Stimulated activated naive CD8-positive, alpha-beta T cell treated with anti-CD3 and anti-CD28 coated beads, Interleukin-15, Interleukin-2, amounts not matched to agents 100 U/mL and 50 U/mL, for 24 hours (primary cell): ENCODE measurements around the gene ING4.

Experiments used
- ATAC-seq: fragments of 150-1000 bp; cut with Tn5 transposase; one replicate; pipeline ENCODE4 v1.10.0; 2021
- DNase-seq: peaks from one replicate; pipeline ENCODE4 v3.0.0; 2021

Gene ING4

DNA sequence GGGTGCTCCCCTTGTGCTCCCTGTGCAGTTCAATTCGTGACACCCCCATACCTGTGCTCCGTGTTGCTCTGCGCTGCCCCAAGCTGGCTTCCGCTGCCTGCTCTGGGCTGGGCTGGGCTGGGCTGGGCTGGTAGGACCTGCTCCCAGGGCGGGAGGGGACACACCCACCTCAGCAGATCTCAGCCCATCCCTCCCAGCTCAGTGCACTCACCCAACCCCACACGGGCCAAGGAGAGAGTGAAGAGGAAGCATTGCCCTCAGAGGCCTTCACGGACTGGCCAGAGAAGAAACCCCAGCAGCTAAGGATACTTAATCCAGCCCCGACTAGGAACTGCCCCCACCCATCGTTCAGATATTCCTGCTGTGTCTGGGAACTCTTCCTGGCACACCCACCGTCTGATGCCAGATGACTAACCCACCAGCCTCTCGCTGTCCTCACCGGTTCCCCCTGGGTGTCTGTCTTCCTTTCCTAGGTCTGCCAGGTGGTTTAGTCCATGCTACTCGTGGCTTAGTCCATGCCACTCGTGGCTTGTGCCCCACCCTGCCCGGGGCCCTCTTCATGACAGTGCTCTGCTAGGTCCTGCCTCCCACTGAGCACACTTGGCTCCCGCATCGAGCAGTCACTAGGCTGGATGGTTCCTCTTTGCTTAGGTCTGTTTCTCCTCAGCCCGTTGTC, 26.9 kb downstream of the ING4 start, which contains the start of gene LPAR5:
Gene LPAR5 (minus strand): TSS at position 104 of the 676 bp plus-strand sequence. CDS start 14,711 bp downstream, outside the sequence.
- peak; percentile 65 for ATAC-seq
- DNase-seq: peak; percentile 62

DNA sequence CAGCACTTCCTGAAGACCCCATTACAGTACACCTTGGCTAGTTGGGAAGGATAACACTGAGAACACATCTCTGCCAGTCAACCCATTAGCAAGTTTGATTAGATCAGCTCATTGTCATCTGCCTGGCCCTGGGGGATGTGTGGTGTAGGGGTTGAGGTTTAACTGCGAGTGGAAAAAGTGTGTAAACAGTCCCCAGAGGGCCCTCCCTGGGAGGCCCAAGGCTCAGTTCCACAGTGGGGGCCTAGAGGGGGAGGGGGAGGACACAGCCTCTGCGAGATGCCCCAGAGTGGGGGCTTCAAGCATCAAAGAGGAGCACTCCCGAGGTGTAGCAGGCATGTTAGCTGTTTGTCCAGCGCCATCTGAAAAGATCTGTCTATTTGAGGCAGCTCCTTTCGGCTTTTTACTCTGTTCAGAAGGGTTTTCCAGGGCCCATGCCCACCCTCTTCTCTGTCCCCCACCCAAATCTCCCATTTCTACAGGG, 27.5 kb downstream of the ING4 start:
- ATAC-seq: peak; percentile 91
- DNase-seq: peak; percentile 78

DNA sequence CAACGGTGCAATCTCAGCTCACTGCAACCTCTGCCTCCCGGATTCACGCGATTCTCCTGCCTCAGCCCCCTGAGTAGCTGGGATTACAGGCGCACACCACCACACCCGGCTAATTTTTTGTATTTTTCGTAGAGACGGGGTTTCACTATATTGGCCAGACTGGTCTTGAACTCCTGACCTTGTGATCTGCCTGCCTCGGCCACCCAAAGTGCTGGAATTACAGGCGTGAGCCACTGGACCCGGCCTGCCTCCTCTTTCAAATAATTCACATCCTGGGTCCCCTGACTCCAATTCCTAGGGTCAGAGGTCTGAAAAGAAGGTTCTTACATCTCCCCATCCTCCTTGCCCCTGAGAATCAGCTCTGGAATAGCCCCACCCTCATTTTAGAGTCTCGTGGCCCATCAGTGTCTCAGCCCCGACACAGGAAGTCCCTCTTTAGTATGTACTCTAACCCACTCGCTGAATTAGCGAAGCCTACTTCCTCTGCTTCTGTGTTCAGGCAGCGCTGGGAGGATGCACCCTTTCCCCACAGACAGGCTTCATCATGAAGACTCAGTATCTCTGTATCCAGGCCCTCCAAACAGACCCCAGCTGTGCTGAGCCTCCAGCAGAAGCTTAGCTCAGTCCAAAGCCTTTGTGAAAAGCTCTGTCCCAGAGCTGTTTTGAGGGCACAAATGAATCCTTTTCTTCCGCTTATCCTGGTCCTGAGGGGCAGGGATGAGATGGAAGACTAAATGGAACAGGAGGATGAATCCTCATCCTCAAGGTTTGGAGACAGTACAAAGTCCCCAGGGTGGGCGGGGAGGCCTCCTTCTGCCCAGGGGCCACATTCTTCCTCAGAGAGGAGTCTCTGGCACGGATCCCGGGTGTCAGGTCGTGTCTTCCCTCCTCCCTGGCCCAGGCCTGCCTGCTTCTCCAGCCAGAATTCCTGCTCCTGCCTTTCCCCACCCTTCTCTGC, 30.6 kb downstream of the ING4 start:
- peak; percentile 60 for DNase-seq
- peak; percentile 33 for ATAC-seq

DNA sequence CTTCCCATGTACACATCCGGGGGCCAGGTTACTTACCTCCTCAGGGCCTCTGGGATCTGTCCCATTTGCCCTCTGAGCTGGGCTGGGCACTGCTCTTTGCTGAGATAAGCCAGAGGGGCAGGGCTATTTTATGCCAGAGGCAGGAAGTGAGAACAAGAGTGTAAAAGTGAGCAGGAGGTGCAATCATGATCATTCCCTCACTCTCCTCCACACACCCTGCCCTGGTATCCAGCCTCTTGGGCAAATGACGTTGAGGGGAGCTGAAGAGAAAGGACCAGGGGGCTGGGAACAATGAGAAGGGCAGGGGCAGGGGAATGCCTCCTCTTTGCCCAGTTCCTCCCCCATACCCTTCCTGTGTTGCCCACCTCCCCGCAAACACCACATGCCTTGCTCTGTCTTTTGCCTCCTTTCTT, 31.4 kb downstream of the ING4 start:
- ATAC-seq: peak; percentile 8

DNA sequence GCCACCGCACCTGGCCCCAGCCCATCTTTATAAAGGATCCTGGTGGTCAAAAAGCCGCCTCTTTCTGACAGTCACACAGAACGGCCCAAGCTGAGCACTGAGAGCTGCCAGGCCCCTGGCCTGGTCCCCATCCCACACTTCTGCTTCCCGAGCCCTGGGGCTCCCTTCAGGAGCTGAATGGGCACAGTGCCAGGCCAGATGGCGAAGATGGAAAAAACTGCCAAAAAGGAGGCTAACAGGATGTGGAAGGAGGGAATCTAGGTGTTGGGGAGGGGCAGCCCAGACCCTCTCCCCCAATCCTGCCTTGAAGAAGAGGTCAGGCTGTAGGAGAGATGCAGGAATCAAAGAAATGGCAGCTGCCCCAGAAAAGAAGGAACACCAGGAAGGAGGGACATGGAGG, 32.2 kb downstream of the ING4 start:
- ATAC-seq (no peak), DNase-seq (no peak)

More for the DNA sequence above, 31.4 kb downstream of the ING4 start:
- DNase-seq: peak; percentile 42

DNA sequence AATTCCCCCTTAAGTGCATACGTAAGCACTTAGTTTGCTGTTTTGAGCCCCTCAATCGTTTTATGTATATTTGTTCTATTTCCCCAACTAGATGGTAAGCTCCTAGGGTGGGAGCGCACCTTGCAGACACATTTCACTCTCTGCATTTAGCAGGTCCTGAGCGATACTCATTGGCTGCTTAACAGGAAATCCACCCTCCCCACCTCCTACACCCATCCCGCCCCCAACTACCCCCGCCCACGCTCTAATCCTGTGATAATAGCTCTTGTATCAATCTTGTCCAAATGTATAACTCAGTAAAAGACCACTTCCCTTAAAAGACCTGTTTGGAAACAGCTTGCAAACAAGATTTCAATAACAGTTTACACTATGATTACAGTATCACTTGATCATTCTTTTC, 35.3 kb downstream of the ING4 start:
- DNase-seq (no peak), ATAC-seq (peak; percentile 41)

DNA sequence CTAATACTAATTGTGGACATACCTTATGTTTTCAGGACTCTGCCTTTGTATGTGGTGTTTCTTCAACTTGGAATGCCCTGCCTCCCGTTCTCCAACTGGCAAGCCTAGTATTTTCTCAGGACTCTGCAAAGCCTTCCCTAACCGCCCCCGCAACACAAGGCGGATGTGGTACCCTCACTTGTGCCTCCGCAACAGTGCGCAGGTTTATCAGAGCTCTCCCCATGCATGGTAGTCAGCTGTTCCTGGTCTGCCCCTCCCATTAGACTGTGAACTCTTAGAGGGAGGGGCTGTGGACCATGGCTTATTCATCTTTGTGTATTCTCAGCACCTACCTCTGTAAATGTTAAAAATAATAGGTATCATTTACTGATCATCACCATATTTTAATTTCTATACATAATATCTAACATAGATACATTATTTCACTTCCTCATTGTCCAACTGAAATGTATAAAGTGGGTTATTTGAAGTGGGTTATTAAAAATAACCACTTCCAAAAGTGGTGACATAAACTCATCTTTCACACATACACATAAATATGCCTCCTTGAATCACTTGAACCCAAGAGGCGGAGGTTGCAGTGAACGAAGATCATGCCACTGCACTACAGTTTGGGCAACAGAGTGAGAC, 36.1 kb downstream of the ING4 start:
- DNase-seq (no peak), ATAC-seq (no peak)

DNA sequence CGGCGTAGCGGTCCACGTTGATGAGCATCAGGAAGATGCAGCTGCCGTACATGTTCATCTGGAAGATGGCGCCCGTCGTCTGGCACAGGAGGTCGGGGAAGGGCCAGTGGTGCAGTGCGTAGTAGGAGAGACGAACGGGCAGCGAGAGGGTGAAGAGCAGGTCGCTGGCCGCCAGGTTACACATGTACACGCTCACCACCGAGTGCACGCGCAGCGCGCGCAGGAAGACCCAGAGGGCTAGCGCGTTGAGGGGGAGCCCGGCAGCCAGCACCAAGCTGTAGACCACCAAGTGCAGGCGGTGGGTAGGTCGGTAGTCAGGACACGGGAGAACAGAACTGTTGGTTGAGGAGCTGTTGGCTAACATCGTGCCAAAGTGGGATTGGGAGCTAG, 42.0 kb downstream of the ING4 start:
- no peak for DNase-seq
- ATAC-seq: no peak

DNA sequence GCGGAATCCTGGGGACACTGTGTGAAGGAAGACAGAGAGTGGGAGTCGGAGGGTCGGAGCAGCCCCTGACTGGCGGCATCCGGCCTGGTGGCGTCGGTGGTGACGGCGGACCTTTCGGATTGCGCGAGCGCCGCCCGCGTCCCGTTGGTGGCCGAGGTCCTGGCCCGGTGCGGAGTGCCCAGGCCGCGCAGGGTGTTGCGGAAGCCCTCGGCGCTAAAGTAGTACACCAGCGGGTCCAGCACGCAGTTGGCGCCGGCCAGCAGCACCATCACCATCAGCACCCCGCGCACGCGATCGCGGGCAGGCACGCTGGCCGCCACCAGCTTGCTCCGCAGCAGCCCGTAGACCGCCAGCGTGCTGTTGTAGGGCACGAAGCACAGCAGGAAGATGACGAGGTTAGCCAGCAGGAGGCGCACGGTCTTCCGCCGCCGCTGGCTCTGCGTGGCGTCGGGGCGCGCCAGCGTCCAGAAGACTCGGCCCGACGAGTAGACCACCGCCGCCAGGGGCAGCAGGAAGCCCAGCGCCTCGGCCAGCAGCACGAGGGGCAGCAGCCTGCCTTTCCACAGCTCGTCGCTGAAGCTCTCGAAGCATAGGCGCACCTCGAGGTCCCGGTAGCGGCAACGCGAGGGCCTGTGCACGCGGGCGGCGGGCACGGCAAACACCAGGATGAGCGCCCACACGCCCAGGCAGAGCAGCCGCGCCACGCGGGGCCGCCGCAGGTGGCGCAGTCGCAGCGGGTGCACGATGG, 42.6 kb downstream of the ING4 start:
- ATAC-seq (peak; percentile 69), DNase-seq (peak; percentile 70)

DNA sequence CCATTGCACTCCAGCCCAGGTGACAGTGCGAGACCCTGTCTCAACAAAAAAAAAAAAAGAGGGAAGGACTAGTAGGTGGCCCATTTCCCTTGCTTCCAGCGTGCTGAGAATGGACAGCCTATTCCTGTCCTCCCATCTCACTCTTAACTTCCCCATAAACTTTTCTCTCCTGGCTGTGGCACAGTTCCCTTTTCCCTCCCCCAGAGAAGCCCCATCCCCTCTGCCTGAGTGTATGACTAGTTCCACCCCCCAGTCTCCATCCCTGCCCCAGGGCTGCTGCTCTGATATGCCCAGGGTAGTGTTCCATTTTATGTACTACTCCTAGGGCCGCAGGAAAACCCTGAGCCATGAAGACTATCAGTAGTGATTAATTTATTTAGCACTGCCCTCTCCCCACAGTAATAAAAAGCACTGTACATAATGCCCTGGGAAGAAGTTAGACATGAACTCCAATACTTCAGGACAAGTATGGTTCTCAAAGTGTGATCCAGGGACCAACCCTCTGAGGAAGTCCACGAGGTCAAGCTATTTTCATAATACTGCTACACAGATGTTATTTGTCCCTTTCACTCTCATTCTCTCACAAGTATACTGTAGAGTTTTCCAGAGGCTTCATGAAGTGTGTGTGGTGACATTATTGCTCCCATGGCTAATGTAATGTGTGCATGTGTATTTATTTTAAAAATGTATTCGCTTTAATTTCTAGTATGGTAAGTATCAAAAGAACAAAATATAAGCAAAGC, 44.3 kb downstream of the ING4 start:
- no peak for DNase-seq
- no peak for ATAC-seq

DNA sequence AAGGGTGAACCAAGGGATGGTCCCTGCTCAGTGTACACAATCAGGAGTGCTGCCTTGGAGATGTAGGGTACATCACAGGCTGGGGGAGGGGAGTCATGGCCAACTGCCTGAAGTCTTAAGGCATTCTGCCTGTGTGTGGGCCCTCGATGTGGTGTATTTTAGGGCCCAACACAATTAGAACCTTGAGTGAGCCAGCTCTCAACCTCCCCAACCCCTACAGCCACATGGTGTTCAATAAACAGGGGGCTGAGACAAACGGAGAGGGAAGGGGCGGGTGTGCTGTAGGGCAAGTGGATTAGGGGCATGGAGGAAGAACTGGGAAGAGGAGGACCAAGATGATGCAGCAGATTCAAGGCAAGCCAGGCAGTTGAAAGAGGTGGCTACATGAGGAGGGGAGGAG, 47.1 kb downstream of the ING4 start:
- ATAC-seq: no peak
- no peak for DNase-seq

DNA sequence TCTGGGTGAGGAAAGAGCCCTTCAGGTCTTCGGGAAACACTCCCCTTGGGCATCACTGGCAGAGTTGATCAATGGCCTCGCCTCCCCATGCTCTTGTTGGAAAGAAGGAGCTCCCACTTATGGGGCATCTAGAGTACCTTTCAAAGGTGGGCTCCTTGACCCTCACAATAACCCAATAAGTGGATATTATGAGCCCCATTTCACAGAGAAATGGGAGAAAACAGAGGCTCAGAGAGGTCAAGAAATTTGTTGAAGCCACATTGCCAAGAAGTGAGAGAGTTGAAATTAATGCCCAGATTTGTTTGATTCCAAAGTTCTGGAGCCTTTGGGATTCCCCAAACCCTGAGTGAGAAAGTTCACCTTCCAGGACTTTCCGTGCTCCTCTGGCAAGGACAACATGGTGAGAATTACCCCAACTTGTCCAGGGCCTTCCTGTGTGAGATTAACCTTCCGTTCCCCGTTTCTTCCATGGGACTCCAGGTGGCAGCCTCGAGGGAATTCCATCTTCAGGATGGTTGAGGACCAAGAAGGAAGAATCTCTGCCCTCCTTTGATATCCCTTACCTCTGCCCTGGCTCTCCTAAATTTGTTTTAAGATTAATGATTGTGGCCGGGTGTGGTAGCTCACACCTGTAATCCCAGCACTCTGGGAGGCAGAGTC, 48.3 kb downstream of the ING4 start:
- DNase-seq: no peak
- ATAC-seq: no peak

DNA sequence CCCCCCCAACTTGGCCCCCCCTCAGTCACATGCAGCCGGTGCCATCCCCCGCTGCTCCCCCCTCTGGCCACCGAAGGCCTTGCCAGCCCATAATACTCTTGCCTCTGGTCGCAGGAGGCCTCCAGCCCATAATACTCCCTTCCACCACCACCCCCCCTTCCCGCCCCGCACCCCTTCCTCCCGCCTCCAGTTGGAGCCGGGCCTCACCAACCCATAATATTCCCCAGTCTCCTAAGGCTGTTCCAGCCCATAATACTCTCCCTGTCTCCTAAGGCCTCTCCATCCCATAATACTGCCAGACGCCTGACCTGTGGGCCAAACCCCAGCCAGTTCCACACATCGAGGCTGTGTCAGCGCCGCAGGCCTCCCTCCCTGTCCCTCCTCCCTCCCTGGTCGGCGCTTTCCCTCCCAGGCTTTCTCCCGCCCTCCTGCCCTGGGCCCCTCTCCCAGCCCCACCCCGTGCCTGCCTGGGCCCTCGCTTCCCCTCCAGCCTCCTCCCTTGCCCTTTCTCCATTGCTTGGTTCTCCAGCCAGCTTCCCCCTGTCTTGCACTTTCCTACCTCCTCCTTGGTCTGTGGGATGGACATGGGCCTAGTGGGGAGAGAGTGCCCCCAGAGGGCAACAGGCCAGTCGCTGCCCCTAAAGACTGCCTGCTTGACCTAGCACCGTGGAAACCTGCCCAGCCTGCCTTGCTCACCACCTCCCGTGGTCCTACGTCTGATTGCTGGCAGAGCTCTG, 49.0 kb downstream of the ING4 start:
- ATAC-seq (peak; percentile 57), DNase-seq (peak; percentile 41)

DNA sequence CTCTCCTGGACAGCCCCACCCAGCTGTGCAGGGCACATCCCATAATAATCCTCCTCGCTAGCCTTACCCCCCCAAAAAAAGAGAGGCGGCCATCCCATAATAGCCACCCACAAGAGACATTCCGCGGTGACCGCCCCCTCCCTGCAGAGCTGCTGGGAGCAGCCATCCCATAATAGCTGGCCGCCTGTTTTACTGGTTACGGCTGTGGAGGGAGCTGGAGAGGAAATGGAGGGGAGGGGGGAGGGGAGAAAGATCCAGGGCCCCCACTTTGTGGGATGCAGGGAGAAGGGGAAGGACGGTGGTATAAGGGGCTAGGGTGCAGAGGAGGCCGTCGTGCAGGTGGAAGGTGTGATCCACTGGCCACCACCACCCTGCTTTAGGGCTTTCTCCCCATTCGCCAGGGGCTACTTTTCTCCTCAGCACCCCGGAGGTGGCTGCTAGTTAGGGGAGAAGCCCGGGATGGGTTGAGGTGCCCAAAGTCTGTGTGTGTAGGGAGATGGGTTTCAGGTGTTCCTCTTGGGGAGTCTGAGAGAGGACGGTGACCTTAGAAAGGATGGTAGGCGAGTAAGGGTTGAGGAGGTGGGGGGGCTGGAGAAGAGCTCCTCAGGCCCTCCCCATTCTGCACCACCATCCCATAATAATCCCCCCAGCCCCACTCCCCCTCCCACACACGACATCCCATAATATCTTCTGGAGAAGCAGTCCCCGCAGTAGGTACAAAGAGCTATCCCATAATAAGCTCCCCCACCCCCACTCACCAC, 49.7 kb downstream of the ING4 start:
- DNase-seq (peak; percentile 30), ATAC-seq (no peak)

DNA sequence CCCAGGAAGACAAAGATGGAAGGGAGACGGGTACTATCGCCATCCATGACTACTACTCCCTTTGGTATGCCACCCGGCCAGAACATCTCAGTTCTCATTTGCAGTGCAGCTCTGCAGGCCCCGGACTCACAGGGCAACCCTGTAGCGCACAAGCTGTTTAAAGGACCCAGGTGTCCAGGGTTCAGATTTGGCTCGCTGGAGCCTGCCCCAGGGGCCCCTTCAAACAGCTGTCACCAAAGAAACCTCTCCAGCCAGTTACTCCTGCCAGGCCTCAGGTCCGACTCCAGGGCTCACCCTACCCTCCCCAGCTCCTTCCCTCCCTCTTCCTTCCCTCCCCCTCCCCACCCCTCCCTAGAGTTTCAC, 50.3 kb downstream of the ING4 start:
- no peak for DNase-seq
- no peak for ATAC-seq

DNA sequence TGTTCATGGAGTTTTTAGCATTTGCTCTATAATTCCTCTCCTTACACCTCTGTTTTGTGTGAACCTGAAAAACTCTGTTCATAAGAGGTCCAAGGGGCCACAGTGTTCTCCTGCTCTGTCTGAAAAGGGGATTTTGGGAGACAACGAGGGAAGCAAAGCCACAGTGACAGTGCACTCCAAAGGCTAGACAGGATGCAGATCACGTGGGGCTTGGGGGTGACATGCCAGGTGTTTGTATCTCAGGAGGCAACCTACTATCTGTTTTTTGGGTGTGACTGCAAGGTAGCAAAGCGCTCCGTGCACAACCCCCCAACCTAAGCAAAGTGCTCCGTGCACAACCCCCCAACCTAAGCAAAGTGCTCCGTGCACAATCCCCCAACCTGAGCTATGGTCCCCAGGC, 50.7 kb downstream of the ING4 start:
- DNase-seq: no peak
- no peak for ATAC-seq

DNA sequence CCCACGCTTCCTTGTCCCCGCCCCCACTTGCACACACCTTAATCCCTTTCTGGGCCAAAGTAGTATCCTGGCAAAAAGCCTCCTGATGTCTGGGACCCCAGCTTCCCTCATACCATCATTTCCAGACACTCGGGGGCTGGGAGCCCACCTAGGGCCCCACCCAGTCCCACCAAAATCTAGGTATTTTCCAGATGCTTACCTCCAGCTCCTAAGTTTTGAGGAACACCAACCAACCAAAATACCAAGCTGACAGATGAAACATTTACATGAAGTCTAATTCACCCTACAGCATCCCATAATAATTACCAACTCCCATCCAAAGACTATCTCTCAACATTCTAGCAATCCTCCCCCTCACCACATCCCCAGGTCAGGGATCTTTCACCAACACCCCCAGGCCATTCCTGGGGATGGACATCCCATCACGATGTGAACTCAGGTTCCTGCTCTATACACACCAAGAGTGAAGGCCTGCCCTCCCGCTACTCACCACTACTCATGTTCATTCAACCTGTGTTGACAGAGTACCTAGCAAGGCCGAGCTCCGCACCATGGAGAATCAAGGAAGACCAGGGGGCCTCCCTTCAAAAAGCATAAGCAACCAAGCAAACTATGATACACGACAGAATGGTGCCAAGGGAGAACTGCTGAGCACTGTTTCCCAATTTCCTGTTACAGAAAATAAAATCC, 54.2 kb downstream of the ING4 start:
- DNase-seq (peak; percentile 37), ATAC-seq (no peak)

DNA sequence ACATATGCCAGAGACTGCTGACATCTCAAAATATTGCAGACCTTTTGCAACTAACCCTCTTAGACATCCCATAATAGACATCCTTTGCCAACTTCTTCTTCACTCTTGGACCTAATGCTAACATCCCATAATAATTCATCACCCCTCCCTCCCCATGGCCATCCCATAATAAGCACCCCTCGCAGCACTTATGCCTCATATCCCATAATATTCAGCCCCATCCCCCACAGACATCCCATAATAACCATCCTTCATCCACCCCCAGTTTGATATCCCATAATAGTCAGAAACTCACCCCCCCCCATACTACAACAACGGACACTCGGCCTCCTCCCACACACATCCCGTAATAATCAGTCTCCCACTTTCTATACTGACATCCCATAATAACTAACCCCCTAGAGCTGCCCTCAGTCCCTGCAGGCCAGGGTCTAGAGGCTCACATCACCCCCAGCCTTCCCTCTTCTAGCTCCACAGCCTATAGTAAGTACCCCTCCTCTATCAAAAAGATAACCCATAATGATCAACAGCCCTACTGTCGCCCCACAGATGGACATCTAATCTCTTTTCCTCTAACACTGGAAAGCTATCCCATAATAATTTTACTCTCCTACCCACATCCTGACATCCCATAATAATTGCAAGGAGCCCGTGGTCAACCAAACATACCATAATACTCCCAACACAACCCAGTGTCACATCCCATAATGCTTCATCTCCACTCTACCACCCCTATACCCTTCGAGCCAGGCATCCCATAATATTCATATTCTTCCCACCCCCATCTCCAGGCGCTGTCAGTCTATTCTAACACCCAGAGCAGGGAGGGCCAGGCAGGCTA, 54.9 kb downstream of the ING4 start:
- peak; percentile 51 for ATAC-seq
- DNase-seq: peak; percentile 69
